GM10248 (cell line): ENCODE measurements around the gene PGPEP1.
"Not testable (repeated sequence)": the region's sequence is repeated elsewhere in the genome, so short reads cannot be mapped to it uniquely, and the experiment has no call there.

Experiments
- CTCF ChIA-PET: fragments of 300-600 bp; sonication (Branson Sonifier 250); formaldehyde crosslinking; extraction: SDS; loops from one replicate; lab custom pipeline; 2021; ENCODE audit warnings: antibody characterized with exemption; lab: Yijun Ruan, JAX
- POLR2A ChIA-PET: fragments of 350-650 bp; sonication (Branson Sonifier 250); formaldehyde crosslinking; extraction: SDS; loops from one replicate; lab custom pipeline; 2020; ENCODE audit warnings: antibody characterized with exemption; lab: Yijun Ruan, JAX
- DNase-seq: peaks from one replicate; pipeline ENCODE4 v3.0.0; 2012; ENCODE audit errors: extremely low spot score
- TF ChIP-seq, protein P1 (sequence below): IDR thresholded peaks from 2 replicates; pipeline ENCODE4 v1.5.1; 2012; ENCODE audit warnings: mild to moderate bottlenecking, low read depth; ENCODE audit errors: extremely low read depth, missing control alignments, control extremely low read depth

PGPEP1 gene

DNA sequence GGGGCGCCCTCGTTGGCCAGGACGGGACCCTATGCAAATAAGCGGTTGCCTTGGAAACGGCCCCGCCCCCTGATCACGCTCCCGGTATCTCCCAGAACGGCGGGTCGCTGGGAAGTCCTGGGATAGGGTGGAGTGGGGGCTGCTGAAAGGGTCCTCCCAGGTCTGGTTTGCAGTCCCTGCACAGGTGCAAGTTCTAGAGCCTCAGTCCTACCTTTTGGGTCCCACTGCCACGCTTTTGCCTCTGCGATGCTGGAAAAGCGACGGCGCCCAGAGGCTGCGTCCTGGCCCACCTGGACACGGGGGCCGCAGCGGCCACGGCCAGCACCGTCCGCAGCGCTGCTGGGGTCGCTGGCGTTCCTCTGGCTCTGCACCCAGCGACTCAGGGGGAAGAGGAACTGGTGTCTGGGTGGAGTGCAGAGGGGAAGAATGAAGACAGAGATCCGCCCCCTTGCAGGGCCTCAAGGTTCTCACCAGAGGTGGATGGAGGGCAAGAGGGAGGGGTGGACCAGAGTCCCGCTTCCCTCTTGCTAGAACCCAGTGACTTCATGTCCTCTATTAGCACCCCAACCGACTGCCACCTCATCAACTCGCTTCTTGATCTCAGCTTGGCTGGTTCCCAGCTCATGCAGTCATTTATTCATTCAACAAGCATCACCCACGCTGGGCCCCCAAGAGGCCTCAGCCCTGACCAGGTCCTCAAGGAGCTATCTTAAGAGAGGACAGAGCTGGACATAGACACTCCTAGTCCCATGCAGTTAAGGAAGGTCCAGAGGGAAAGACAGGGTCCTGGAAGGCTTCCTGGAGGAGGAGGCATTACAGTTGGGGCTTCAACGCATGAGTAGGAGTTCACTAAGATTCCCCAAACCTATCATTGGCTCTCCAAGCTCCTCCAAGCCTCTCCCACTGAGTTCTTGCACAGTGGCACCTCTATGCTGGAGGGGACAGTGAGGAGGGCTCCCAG, 57.1 kb downstream of the PGPEP1 start, which contains the start of gene LRRC25:
LRRC25 (minus strand) TSS at position 381 of the 961 bp plus-strand sequence. CDS start 659 bp downstream, outside the sequence.
- CTCF ChIA-PET = interaction anchor here (0.7 to 23.3 kb wide), 5 partner anchors 8 to 75 kb away, joined by 3 to 380 read pairs (median 3); partner anchors contain the start of genes GDF15 and SSBP4
- POLR2A ChIA-PET = interaction anchor here (0.5 to 1.6 kb wide), 2 partner anchors 12 to 116 kb away, joined by 4 read pairs; partner anchors contain the start of genes GDF15 and JUND
- peak; percentile 77 for DNase-seq
- TF ChIP-seq, protein P1, sequence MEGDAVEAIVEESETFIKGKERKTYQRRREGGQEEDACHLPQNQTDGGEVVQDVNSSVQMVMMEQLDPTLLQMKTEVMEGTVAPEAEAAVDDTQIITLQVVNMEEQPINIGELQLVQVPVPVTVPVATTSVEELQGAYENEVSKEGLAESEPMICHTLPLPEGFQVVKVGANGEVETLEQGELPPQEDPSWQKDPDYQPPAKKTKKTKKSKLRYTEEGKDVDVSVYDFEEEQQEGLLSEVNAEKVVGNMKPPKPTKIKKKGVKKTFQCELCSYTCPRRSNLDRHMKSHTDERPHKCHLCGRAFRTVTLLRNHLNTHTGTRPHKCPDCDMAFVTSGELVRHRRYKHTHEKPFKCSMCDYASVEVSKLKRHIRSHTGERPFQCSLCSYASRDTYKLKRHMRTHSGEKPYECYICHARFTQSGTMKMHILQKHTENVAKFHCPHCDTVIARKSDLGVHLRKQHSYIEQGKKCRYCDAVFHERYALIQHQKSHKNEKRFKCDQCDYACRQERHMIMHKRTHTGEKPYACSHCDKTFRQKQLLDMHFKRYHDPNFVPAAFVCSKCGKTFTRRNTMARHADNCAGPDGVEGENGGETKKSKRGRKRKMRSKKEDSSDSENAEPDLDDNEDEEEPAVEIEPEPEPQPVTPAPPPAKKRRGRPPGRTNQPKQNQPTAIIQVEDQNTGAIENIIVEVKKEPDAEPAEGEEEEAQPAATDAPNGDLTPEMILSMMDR = no peak

DNA sequence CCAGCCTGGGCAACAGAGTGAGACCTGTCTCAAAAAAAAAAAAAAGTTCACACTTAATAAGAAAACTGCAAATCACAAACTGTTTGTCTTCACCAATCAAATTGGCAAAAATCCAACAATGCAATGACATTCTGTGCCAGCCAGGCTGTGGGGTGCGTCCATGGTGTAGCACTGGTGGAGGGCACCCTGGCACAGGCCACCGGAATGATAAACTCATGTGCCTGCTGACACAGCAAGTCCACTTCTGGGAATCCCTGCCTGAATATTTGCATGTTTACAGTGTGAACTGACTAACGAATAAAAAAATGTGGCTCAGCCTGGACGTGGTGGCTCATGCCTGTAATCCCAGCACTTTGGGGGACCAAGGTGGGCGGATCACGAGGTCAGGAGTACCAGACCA, 58.6 kb downstream of the PGPEP1 start:
- TF ChIP-seq, protein P1 = no peak
- no peak for DNase-seq
- CTCF ChIA-PET = interaction anchor here (12.4 to 23.3 kb wide), 2 partner anchors 9 to 18 kb away, joined by 181 to 380 read pairs; partner anchors contain the start of genes GDF15 and SSBP4
- POLR2A ChIA-PET = no interaction called here

DNA sequence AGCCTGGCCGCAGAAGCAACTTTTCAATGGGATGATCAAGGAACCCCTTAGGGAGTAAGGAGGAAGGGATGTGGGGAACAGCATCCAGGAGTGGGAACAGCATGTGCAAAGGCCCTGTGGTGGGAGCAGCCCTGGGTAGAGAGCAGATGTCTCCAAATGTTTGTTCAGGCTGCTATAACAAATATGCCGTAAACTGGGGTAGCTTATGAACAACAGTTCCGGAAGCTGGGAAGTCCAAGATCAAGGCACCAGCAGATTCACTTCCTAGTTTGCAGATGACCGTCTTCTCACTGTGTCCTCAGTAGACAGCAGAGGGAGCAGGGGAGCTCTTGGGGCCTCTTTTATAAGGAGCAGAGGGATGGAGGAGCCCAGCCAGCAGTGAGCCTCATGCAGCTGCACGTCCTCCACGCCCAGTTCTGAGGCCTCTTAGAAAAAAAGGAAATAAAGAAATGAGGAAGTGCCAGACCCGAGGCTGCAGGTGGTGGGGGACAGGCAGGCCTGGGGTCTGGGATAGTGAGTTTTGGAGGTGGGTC, 61.2 kb downstream of the PGPEP1 start:
- DNase-seq = peak; percentile 69
- TF ChIP-seq, protein P1 = peak; percentile 39
- CTCF ChIA-PET = interaction anchor here (0.9 to 23.3 kb wide), 9 partner anchors 12 to 171 kb away, joined by 3 to 380 read pairs (median 4); partner anchors contain the start of genes GDF15 and SSBP4
- POLR2A ChIA-PET = interaction anchor here (0.5 to 1.1 kb wide), 3 partner anchors 14 to 125 kb away, joined by 3 to 6 read pairs (median 4); partner anchors contain the start of gene JUND

DNA sequence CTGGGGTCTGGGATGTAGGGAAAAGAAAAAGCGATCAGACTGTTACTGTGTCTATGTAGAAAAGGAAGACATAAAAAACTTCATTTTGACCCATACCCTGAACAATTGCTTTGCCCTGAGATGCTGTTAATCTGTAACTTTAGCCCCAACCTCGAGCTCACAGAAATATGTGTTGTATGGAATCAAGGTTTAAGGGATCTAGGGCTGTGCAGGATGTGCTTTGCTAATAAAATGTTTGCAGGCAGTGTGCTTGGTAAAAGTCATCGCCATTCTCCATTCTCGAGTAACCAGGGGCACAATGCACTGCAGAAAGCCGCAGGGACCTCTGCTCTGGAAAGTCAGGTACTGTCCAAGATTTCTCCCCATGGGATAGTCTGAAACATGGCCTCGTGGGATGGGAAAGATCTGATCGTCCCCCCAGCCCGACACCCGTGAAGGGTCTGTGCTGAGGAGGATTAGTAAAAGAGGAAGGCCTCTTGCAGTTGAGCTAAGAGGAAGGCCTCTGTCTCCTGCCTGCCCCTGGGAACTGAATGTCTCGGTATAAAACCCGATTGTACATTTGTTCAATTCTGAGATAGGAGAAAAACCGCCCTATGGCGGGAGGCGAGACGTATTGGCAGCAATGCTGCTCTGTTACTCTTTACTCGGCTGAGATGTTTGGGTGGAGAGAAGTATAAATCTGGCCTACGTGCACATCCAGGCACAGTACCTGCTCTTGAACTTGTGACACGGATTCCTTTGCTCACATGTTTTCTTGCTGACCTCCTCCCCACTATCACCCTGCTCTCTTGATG, 62.3 kb downstream of the PGPEP1 start:
- DNase-seq = not testable (repeated sequence)
- CTCF ChIA-PET = interaction anchor here (1.2 to 23.3 kb wide), 3 partner anchors 13 to 172 kb away, joined by 4 to 380 read pairs (median 181); partner anchors contain the start of genes GDF15 and SSBP4
- POLR2A ChIA-PET = interaction anchor here (0.9 kb wide), 1 partner anchor 122 kb away, joined by 3 read pairs; no protein-coding TSS in a partner anchor

DNA sequence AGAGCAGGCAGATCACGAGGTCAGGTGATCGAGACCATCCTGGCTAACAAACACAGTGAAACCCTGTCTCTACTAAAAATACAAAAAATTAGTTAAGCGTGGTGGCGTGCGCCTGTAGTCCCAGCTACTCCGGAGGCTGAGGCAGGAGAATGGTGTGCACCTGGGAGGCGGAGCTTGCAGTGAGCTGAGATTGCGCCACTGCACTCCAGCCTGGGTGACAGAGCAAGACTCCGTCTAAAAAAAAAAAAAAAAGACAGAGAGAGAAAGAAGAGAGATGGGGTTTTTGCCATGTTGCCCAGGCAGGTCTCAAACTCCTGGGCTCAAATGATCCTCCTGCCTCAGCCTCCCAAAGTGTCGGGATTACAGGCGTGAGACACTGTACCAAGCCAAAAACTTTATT, 65.4 kb downstream of the PGPEP1 start:
- POLR2A ChIA-PET, DNase-seq: not testable (repeated sequence)
- CTCF ChIA-PET = interaction anchor here (1.2 to 12.4 kb wide), 2 partner anchors 9 to 16 kb away, joined by 4 to 181 read pairs; partner anchors contain the start of gene GDF15

DNA sequence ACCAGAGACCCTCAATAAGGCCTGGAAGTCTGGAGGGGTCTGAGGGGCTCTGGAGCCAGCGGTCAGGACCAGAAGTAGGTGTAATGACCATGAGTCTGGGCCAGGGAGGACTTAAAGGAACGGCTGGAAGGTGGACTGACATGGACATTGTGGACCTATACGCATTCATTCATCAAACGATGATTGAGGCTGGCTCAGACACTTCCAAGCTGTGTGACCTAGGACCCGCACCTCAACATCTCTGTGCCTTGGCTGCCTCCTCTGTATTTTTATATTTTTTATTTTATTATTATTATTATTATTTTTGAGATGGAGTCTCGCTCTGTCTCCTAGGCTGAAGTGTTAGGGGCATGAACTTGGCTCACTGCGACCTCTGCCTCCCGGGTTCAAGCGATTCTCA, 66.4 kb downstream of the PGPEP1 start:
- CTCF ChIA-PET = interaction anchor here (1.2 to 12.4 kb wide), 2 partner anchors 8 to 17 kb away, joined by 4 to 181 read pairs; partner anchors contain the start of gene GDF15
- POLR2A ChIA-PET = no interaction called here
- TF ChIP-seq, protein P1 = no peak
- DNase-seq = no peak
